Osteoblast (primary cell): ENCODE results near the gene PRR5L. TPM values are rescaled to one million over a fixed set of nuclear protein-coding genes. Genes with fewer than 3 reads are reported as not detected.

Experiments used
- DNase-seq: peaks from one replicate; pipeline ENCODE4 v3.0.0; 2011; ENCODE audit warnings: low spot score, mixed read lengths; ENCODE audit not compliant: insufficient read length; ENCODE audit errors: missing footprints
- H2AFZ ChIP-seq: 2 replicates; pipeline ENCODE4 v1.6.0; 2011; ENCODE audit warnings: mild to moderate bottlenecking, low read length
- H3K27ac ChIP-seq: 2 replicates; pipeline ENCODE4 v1.5.1; 2011; ENCODE audit warnings: mild to moderate bottlenecking, low read depth, low read length, moderate library complexity
- H3K27me3 ChIP-seq: 2 replicates; pipeline ENCODE4 v1.6.0; 2012; ENCODE audit warnings: mild to moderate bottlenecking, control low read depth, inconsistent platforms, low read length, moderate library complexity; ENCODE audit not compliant: insufficient read depth
- H3K36me3 ChIP-seq: 2 replicates; pipeline ENCODE4 v1.5.1; 2011; ENCODE audit warnings: mild to moderate bottlenecking, low read length, control low read depth, moderate library complexity; ENCODE audit not compliant: insufficient read depth
- H3K4me1 ChIP-seq: 2 replicates; pipeline ENCODE4 v1.5.1; 2011; ENCODE audit warnings: mild to moderate bottlenecking, low read length, control low read depth, moderate library complexity; ENCODE audit not compliant: insufficient read depth
- H3K4me2 ChIP-seq: 2 replicates; pipeline ENCODE4 v1.6.0; 2011; ENCODE audit warnings: mild to moderate bottlenecking, low read length; ENCODE audit not compliant: insufficient read depth
- H3K4me3 ChIP-seq: fragments of 200-600 bp; sonication (generic); 3 replicates; pipeline ENCODE4 v1.5.1; 2012; ENCODE audit warnings: mild to moderate bottlenecking, low read length, inconsistent platforms; ENCODE audit not compliant: insufficient read depth
- H3K79me2 ChIP-seq: 2 replicates; pipeline ENCODE4 v1.6.0; 2012; ENCODE audit warnings: mild to moderate bottlenecking, low read length, control low read depth, inconsistent platforms; ENCODE audit not compliant: insufficient read depth
- H3K9me3 ChIP-seq: 2 replicates; pipeline ENCODE4 v1.5.1; 2011; ENCODE audit warnings: low read depth, low read length, control low read depth
- H4K20me1 ChIP-seq: 2 replicates; pipeline ENCODE4 v1.6.0; 2012; ENCODE audit warnings: mild to moderate bottlenecking, low read length, control low read depth; ENCODE audit not compliant: insufficient read depth
- total RNA-seq: library from RNA; depleted of rRNA; stranded (reverse); fragments of >200 nt; gene quantifications from 2 replicates; pipeline ENCODE4 v1.2.3, GENCODE V29; 2012
- TF ChIP-seq, protein P1 (sequence below): IDR thresholded peaks from 2 replicates; pipeline ENCODE4 v1.5.1; 2011; ENCODE audit warnings: mild to moderate bottlenecking, low read depth, low read length, moderate library complexity; ENCODE audit errors: extremely low read depth

Gene PRR5L, protein sequence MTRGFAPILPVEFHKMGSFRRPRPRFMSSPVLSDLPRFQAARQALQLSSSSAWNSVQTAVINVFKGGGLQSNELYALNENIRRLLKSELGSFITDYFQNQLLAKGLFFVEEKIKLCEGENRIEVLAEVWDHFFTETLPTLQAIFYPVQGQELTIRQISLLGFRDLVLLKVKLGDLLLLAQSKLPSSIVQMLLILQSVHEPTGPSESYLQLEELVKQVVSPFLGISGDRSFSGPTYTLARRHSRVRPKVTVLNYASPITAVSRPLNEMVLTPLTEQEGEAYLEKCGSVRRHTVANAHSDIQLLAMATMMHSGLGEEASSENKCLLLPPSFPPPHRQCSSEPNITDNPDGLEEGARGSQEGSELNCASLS
- total RNA-seq, result 9.8 and 18.6 TPM in 2 replicates

DNA sequence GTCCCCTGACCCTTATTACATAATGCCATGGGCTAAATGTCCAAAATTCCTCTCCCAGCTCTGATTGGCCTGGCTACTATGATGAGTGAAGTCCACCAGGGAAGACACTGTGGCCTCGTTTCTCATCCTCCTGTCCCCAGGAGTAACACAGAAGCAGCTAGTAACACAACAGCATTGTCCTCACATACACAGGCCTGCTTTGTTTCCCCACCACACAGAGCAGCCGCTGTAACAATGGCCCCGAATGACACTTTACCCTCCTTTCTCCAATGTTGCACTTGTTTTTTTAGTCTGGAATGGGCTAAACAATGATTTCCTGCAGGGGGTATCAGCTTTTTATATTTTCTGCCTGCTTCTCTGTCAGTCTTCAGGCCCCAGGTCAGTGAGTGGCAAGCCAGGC, at the start of gene PRR5L:
Gene PRR5L, plus strand, starts transcription at position 363 of the 400 bp plus-strand sequence. CDS start 104,834 bp downstream, outside the sequence.
- Histone ChIP-seq H3K4me1 (peaks cover 5% of the 10 kb centered on the region), H3K79me2 (no peaks in the 10 kb centered on the region), H3K36me3 (no peaks in the 10 kb centered on the region), H4K20me1 (no peaks in the 10 kb centered on the region), H3K27ac (no peak within 1 kb of the TSS), H3K9me3 (no peaks in the 10 kb centered on the region), H3K4me2 (peak within 1 kb of the TSS; percentile 31), H3K4me3 (no peak within 1 kb of the TSS), H2AFZ (no peak within 1 kb of the TSS), H3K27me3 (no peaks in the 10 kb centered on the region)
- TF ChIP-seq, protein P1, sequence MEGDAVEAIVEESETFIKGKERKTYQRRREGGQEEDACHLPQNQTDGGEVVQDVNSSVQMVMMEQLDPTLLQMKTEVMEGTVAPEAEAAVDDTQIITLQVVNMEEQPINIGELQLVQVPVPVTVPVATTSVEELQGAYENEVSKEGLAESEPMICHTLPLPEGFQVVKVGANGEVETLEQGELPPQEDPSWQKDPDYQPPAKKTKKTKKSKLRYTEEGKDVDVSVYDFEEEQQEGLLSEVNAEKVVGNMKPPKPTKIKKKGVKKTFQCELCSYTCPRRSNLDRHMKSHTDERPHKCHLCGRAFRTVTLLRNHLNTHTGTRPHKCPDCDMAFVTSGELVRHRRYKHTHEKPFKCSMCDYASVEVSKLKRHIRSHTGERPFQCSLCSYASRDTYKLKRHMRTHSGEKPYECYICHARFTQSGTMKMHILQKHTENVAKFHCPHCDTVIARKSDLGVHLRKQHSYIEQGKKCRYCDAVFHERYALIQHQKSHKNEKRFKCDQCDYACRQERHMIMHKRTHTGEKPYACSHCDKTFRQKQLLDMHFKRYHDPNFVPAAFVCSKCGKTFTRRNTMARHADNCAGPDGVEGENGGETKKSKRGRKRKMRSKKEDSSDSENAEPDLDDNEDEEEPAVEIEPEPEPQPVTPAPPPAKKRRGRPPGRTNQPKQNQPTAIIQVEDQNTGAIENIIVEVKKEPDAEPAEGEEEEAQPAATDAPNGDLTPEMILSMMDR, result no peak
- no peak for DNase-seq

DNA sequence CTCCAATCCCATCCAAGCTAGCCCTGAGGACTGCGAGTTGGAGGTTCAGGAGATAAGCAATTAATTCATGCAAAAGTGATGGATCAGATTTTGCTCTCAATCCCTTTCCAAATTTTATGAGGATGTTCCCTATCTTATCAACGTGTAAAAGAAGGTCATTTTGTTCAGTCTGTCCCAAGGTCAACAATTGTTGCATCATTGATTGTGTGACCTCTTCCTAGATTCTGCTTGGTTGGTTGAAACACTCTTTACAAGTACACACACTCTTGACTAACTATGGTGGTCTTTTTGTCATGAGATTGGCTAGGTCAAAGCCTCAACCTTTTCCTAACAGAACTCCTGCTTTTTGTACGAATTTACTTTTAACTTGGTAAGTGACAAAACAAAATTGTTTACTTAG, 48.6 kb upstream of the PRR5L start:
- Histone ChIP-seq H3K4me1 (peaks cover 15% of the 10 kb centered on the region), H3K9me3 (no peaks in the 10 kb centered on the region), H4K20me1 (no peaks in the 10 kb centered on the region), H3K27ac (no peak overlapping the region), H2AFZ (no peak overlapping the region), H3K27me3 (peaks cover 11% of the 10 kb centered on the region), H3K4me3 (no peak overlapping the region), H3K4me2 (no peak overlapping the region), H3K79me2 (no peaks in the 10 kb centered on the region), H3K36me3 (no peaks in the 10 kb centered on the region)
- TF ChIP-seq, protein P1, result no peak
- no peak for DNase-seq

DNA sequence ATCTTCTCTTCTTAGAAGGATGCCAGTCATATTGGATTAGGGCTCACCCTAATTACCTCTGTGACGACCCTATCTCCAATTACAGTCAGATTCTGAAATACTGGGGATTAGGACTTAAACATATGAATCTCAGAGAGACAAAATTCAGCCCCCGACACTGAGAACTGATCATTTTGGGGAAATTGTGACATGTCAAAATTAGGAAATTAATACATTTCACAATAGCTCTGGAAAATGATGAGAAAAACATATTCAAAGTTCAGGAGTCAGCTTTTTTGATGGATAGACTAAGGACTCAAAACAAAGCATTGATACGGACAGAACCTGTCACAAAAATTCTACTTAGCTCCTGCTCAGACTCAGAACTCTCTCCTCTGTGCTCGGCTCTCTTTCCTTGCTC, 47.7 kb upstream of the PRR5L start:
- Histone ChIP-seq H3K4me3 (no peak overlapping the region), H2AFZ (no peak overlapping the region), H3K4me1 (peaks cover 15% of the 10 kb centered on the region), H3K79me2 (no peaks in the 10 kb centered on the region), H3K4me2 (peak overlapping the region; percentile 59), H3K27ac (peak overlapping the region; percentile 21), H3K9me3 (no peaks in the 10 kb centered on the region), H3K27me3 (peaks cover 11% of the 10 kb centered on the region), H3K36me3 (no peaks in the 10 kb centered on the region), H4K20me1 (no peaks in the 10 kb centered on the region)
- DNase-seq, result no peak
- TF ChIP-seq, protein P1, result no peak

DNA sequence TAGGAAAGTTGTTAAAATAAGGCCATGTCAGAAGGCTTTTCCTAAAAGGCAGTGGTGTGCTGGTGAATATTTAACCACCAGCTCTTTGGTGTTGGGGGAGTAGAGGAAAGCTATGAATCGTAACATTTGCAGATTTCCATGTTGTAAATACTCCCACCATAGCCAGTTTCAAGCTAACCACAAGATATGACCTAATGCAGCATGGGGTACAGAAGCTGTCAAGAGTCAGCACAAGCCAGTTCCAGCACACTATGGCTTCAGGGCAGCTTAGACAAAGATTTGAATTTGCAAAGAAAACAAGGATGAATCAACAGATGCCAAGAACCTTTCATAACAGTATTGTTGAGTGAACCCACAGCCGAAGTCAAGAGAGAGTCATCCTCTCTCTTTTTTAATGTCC, 46.8 kb upstream of the PRR5L start:
- no peaks in the 10 kb centered on the region for H3K79me2 ChIP-seq
- H4K20me1 ChIP-seq, result no peaks in the 10 kb centered on the region
- TF ChIP-seq, protein P1, result no peak
- H3K27ac ChIP-seq, result peak overlapping the region; percentile 21
- peak overlapping the region; percentile 26 for H3K4me3 ChIP-seq
- H3K36me3 ChIP-seq, result no peaks in the 10 kb centered on the region
- H2AFZ ChIP-seq, result no peak overlapping the region
- DNase-seq, result peak; percentile 71
- peaks cover 11% of the 10 kb centered on the region for H3K27me3 ChIP-seq
- peak overlapping the region; percentile 59 for H3K4me2 ChIP-seq
- H3K9me3 ChIP-seq, result no peaks in the 10 kb centered on the region
- H3K4me1 ChIP-seq, result peaks cover 15% of the 10 kb centered on the region
